K562 (cell line): ENCODE data around the gene DOK1. TPM values are rescaled to one million over a fixed set of nuclear protein-coding genes. Genes with fewer than 3 reads are reported as not detected.
A peak's percentile ranks its signal among the peaks of the same experiment; 100 is the strongest.

Source experiments
- ATAC-seq: fragments of 200-7000 bp; cut with Tn5 transposase; 3 replicates; pipeline ENCODE4 v1.9.1; 2020; ENCODE audit warnings: moderate library complexity
- BruUV-seq: library from RNA; stranded (reverse); fragments of 400-500 nt; replicated peaks from 2 replicates; lab custom pipeline; 2021; lab: Mats Ljungman, UMichigan
- CTCF ChIA-PET: fragments of 300-600 bp; formaldehyde crosslinking; extraction: SDS; loops from one replicate; lab custom pipeline; 2021; ENCODE audit warnings: low intra/inter-chr PET ratio; lab: Yijun Ruan, JAX
- POLR2A ChIA-PET: fragments of 300-600, 350-650 bp; sonication (Branson Sonifier 250); formaldehyde crosslinking; extraction: SDS; loops from one replicate; lab custom pipeline; 2021; ENCODE audit warnings: antibody characterized with exemption, inconsistent platforms; lab: Yijun Ruan, JAX
- DNase-seq, 4 experiments: peaks; one replicate each; pipeline versions ENCODE4 v3.0.0 to v3.0.0-alpha.2; 2011 to 2018; ENCODE audit warnings: low spot score in 3 of 4, mixed read lengths in 3 of 4; ENCODE audit errors: extremely low read depth in 1 of 4
- FAIRE-seq: peaks from 2 replicates; lab custom pipeline; 2011; peaks lifted over from hg19 to GRCh38; lab: Jason Lieb, UNC
- H2AFZ ChIP-seq: 2 replicates; pipeline ENCODE4 v1.6.0; 2011; ENCODE audit warnings: low read depth, low read length, control low read depth, inconsistent platforms
- H3K27ac ChIP-seq: fragments of 200-600 bp; 3 replicates; pipeline ENCODE4 v1.8.0; 2011; ENCODE audit warnings: low read depth, mild to moderate bottlenecking, control low read depth, inconsistent platforms, low read length, moderate library complexity, mixed read lengths; ENCODE audit errors: extremely low read depth
- H3K27me3 ChIP-seq, 2 experiments: fragments of 300-600 bp in 1 of 2; 2 replicates in 1 of 2; 3 replicates in 1 of 2; pipeline versions ENCODE4 v1.6.0 to v1.8.0; 2011; ENCODE audit warnings: inconsistent platforms in 2 of 2, low read length in 2 of 2, mild to moderate bottlenecking in 1 of 2, mixed read lengths in 1 of 2, moderate library complexity in 1 of 2; ENCODE audit not compliant: control insufficient read depth in 2 of 2, insufficient read depth in 2 of 2
- H3K36me3 ChIP-seq: fragments of 300-600 bp; 3 replicates; pipeline ENCODE4 v1.8.0; 2011; ENCODE audit warnings: mild to moderate bottlenecking, low read length, inconsistent platforms; ENCODE audit not compliant: control insufficient read depth, insufficient read depth
- H3K4me1 ChIP-seq, 2 experiments: fragments of 200-600 bp in 1 of 2; replicated peaks in 1 of 2; 2 replicates in 1 of 2; 3 replicates in 1 of 2; pipeline versions ENCODE4 v1.5.1 to v1.8.0; 2011; ENCODE audit warnings: inconsistent platforms in 2 of 2, low read length in 2 of 2, mild to moderate bottlenecking in 1 of 2, mixed read lengths in 1 of 2, moderate library complexity in 1 of 2; ENCODE audit not compliant: control insufficient read depth in 2 of 2, insufficient read depth in 2 of 2
- H3K4me2 ChIP-seq: 2 replicates; pipeline ENCODE4 v1.6.1; 2011; ENCODE audit warnings: low read length, control low read depth, inconsistent platforms, mixed read lengths; ENCODE audit not compliant: insufficient read depth
- H3K4me3 ChIP-seq: fragments of 200-600 bp; sonication (generic), shearing (Covaris generic); 2 replicates; pipeline ENCODE4 v1.5.1; 2016; ENCODE audit warnings: control low read depth, inconsistent platforms
- H3K79me2 ChIP-seq: fragments of 200-600 bp; 3 replicates; pipeline ENCODE4 v1.8.0; 2011; ENCODE audit warnings: low read length, inconsistent platforms; ENCODE audit not compliant: control insufficient read depth, insufficient read depth
- H3K9ac ChIP-seq, 2 experiments: 2 replicates each; pipeline versions ENCODE4 v1.6.0 to v1.6.1; 2011; ENCODE audit warnings: low read depth in 2 of 2, low read length in 2 of 2, control low read depth in 1 of 2, inconsistent platforms in 1 of 2, mild to moderate bottlenecking in 1 of 2, mixed read lengths in 1 of 2; ENCODE audit not compliant: insufficient read depth in 1 of 2
- H3K9me1 ChIP-seq: one replicate; pipeline ENCODE4 v1.6.0; 2011; ENCODE audit warnings: inconsistent platforms, mild to moderate bottlenecking, low read length, moderate library complexity; ENCODE audit not compliant: control insufficient read depth, insufficient read depth
- H3K9me3 ChIP-seq: replicated peaks from 2 replicates; pipeline ENCODE4 v1.5.1; 2011; ENCODE audit warnings: low read depth, low read length, inconsistent platforms; ENCODE audit not compliant: control insufficient read depth, insufficient read depth
- H4K20me1 ChIP-seq: replicated peaks from 2 replicates; pipeline ENCODE4 v1.6.1; 2011; ENCODE audit warnings: low read length, inconsistent platforms, mixed read lengths; ENCODE audit not compliant: control insufficient read depth, insufficient read depth
- CREBBP ChIP-seq: IDR thresholded peaks from one replicate; pipeline ENCODE4 v1.6.1; 2012; ENCODE audit warnings: low read depth, mild to moderate bottlenecking, control low read depth, inconsistent platforms, low read length
- JUN ChIP-seq, 2 experiments: sonication (generic) in 1 of 2; formaldehyde crosslinking in 1 of 2; IDR thresholded peaks; 2 replicates each; pipeline versions ENCODE4 v1.6.1 to v1.8.0; 2012 to 2022; ENCODE audit warnings: borderline replicate concordance in 2 of 2, mild to moderate bottlenecking in 2 of 2, improper control_type of control experiment in 1 of 2, low read depth in 1 of 2, low read length in 1 of 2, missing genetic modification reagents in 1 of 2
- POLR2A ChIP-seq: fragments of 450-650 bp; conservative IDR thresholded peaks from 2 replicates; pipeline ENCODE4 v1.6.1; 2016
- POLR2AphosphoS5 ChIP-seq: IDR thresholded peaks from 2 replicates; pipeline ENCODE4 v1.6.1; 2011; ENCODE audit warnings: mild to moderate bottlenecking, low read depth, low read length, moderate library complexity; ENCODE audit not compliant: control insufficient read depth, insufficient read depth
- WGBS: fragments of 100-300 bp; shearing (Covaris generic); methylation state at CpG from one replicate; pipeline ENCODE4 v1.1.6; 2016; ENCODE audit warnings: low coverage, mixed read lengths; ENCODE audit not compliant: insufficient coverage; ENCODE audit errors: missing lambda C conversion rate; 5-methylcytosine and 5-hydroxymethylcytosine counted together
- in situ Hi-C: fragments of 300-500 bp; cut with MboI; formaldehyde crosslinking; loops from 4 replicates; pipeline ENCODE4 v1.15.0; 2018; ENCODE audit warnings: inconsistent platforms, mixed read lengths
- intact Hi-C: fragments of 100-400 bp; cut with micrococcal nuclease; formaldehyde crosslinking; loops from 2 replicates; pipeline ENCODE4 v1.14.2; 2022
- polyA plus RNA-seq, 8 experiments: library from polyadenylated mRNA; depleted of rRNA in 4 of 8; stranded (reverse) in 5 of 8; unstranded in 3 of 8; fragments of >200 nt; fragmentation: Nextera tagmentation in 2 of 8; fragmentation: Illumina TruSeq in 1 of 8; extraction: Ambion mirVana in 2 of 8; extraction: Trizol in 1 of 8; gene quantifications; 2 replicates each; pipeline versions ENCODE4 v1.2.1 to v1.2.3, GENCODE V29; 2011 to 2014; ENCODE audit warnings: inconsistent platforms in 1 of 8, missing spikeins in 1 of 8
- total RNA-seq, 7 experiments: library from RNA; depleted of rRNA in 6 of 7; stranded (reverse); fragments of >200 nt in 6 of 7; fragmentation: Illumina TruSeq in 2 of 7; extraction: Trizol in 2 of 7; gene quantifications; 2 replicates each; pipeline versions ENCODE4 v1.2.1 to v1.2.3, GENCODE V29; 2011 to 2021; ENCODE audit warnings: low replicate concordance in 1 of 7
- TF ChIP-seq, protein P1 (sequence below): fragments of 450-650 bp; IDR thresholded peaks from 2 replicates; pipeline ENCODE4 v1.6.1; 2016; ENCODE audit warnings: antibody characterized with exemption

DOK1 gene
- total and polyA plus RNA-seq, 9 of the 15 experiments (the other 6 are each of a cell fraction or from before 2014, with no cell fraction given): 0.59 to 36.4 (median 16.1) TPM

DNA sequence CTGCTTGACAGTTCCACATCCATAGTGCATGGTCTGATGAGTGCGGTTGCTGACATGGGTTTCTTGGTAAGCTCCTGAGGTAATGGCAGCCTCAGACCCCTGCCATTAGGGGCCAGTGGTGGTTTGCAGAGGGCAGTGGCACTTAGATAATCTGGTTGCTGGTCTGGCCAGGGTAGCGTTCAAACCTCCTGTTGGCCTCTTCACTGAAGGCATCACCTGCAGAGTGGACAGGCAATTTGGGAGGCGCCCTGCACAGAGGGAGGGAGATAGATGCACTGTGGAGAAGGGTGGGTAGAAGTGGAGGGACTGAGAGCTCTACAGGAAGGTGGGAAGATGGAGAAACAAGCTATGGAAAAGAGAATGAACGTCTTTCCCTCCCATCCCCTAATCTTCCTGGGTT, 21.1 kb upstream of the DOK1 start:
- Histone ChIP-seq H3K79me2 (peaks cover 34% of the 10 kb centered on the region), H3K4me3 (no peak overlapping the region), H3K27me3 (no peaks in the 10 kb centered on the region), H2AFZ (no peak overlapping the region), H3K36me3 (peaks cover 36% of the 10 kb centered on the region), H3K4me2 (no peak overlapping the region), H3K9me3 (no peaks in the 10 kb centered on the region), H4K20me1 (peaks cover 5% of the 10 kb centered on the region; the same call in 1 of the 2 replicates), H3K27ac (no peak overlapping the region), H3K9me1 (peaks cover 3% of the 10 kb centered on the region), H3K9ac (no peak overlapping the region), H3K4me1 (peaks cover 20 to 36% of the 10 kb centered on the region in 2 experiments; a peak in 4 of 5 replicates)
- intact Hi-C loops (loop anchor here (5.0 kb wide), 2 partner anchors 54 to 281 kb away; no protein-coding TSS in a partner anchor), in situ Hi-C loops (no loop called here)
- TF ChIP-seq, protein P1, sequence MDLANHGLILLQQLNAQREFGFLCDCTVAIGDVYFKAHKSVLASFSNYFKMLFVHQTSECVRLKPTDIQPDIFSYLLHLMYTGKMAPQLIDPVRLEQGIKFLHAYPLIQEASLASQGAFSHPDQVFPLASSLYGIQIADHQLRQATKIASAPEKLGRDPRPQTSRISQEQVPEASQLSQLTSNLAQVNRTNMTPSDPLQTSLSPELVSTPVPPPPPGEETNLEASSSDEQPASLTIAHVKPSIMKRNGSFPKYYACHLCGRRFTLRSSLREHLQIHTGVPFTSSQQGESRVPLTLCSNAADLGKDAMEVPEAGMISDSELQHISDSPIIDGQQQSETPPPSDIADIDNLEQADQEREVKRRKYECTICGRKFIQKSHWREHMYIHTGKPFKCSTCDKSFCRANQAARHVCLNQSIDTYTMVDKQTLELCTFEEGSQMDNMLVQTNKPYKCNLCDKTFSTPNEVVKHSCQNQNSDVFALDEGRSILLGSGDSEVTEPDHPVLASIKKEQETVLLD: no peak
- TF ChIP-seq POLR2AphosphoS5: 0 out of 2 replicates have a peak, but pooled peaks have one; percentile 18
- TF ChIP-seq CREBBP: no peak
- no peak for TF ChIP-seq JUN (IDR thresholded peaks at IDR 0.05; ENCODE audit: borderline replicate concordance, low read depth, low read length)
- TF ChIP-seq JUN (CRISPR knock-in tag; IDR thresholded peaks at IDR 0.05; ENCODE audit: borderline replicate concordance): no peak
- peak; percentile 30; the same call in 1 of the 2 replicates for TF ChIP-seq POLR2A
- ATAC-seq (no peak), DNase-seq (no peak), FAIRE-seq (no peak)
- POLR2A ChIA-PET: interaction anchor here (0.6 to 3.7 kb wide), 6 partner anchors 9 to 205 kb away, joined by 3 to 17 read pairs (median 4); partner anchors contain the start of genes INO80B and WBP1
- CTCF ChIA-PET: no interaction called here
- no TSS peak for BruUV-seq
- 77% methylated on average over 4 of the region's 4 CpGs for WGBS
